K562 (cell line): Measurements from ENCODE around the gene GTF3C1. TPM values are rescaled to one million over a fixed set of nuclear protein-coding genes. Genes with fewer than 3 reads are reported as not detected.

Source experiments
- ATAC-seq: fragments of 200-7000 bp; cut with Tn5 transposase; 3 replicates; pipeline ENCODE4 v1.9.1; 2020; ENCODE audit warnings: moderate library complexity
- BruUV-seq: library from RNA; stranded (reverse); fragments of 400-500 nt; replicated peaks from 2 replicates; lab custom pipeline; 2021; lab: Mats Ljungman, UMichigan
- CTCF ChIA-PET: fragments of 300-600 bp; formaldehyde crosslinking; extraction: SDS; loops from one replicate; lab custom pipeline; 2021; ENCODE audit warnings: low intra/inter-chr PET ratio; lab: Yijun Ruan, JAX
- POLR2A ChIA-PET: fragments of 300-600, 350-650 bp; sonication (Branson Sonifier 250); formaldehyde crosslinking; extraction: SDS; loops from one replicate; lab custom pipeline; 2021; ENCODE audit warnings: antibody characterized with exemption, inconsistent platforms; lab: Yijun Ruan, JAX
- DNase-seq, 4 experiments: peaks; one replicate each; pipeline versions ENCODE4 v3.0.0 to v3.0.0-alpha.2; 2011 to 2018; ENCODE audit warnings: low spot score in 3 of 4, mixed read lengths in 3 of 4; ENCODE audit errors: extremely low read depth in 1 of 4
- FAIRE-seq: peaks from 2 replicates; lab custom pipeline; 2011; peaks lifted over from hg19 to GRCh38; lab: Jason Lieb, UNC
- H2AFZ ChIP-seq: 2 replicates; pipeline ENCODE4 v1.6.0; 2011; ENCODE audit warnings: low read depth, low read length, control low read depth, inconsistent platforms
- H3K27ac ChIP-seq: fragments of 200-600 bp; 3 replicates; pipeline ENCODE4 v1.8.0; 2011; ENCODE audit warnings: low read depth, mild to moderate bottlenecking, control low read depth, inconsistent platforms, low read length, moderate library complexity, mixed read lengths; ENCODE audit errors: extremely low read depth
- H3K27me3 ChIP-seq, 2 experiments: fragments of 300-600 bp in 1 of 2; 2 replicates in 1 of 2; 3 replicates in 1 of 2; pipeline versions ENCODE4 v1.6.0 to v1.8.0; 2011; ENCODE audit warnings: inconsistent platforms in 2 of 2, low read length in 2 of 2, mild to moderate bottlenecking in 1 of 2, mixed read lengths in 1 of 2, moderate library complexity in 1 of 2; ENCODE audit not compliant: control insufficient read depth in 2 of 2, insufficient read depth in 2 of 2
- H3K36me3 ChIP-seq: fragments of 300-600 bp; 3 replicates; pipeline ENCODE4 v1.8.0; 2011; ENCODE audit warnings: mild to moderate bottlenecking, low read length, inconsistent platforms; ENCODE audit not compliant: control insufficient read depth, insufficient read depth
- H3K4me1 ChIP-seq, 2 experiments: fragments of 200-600 bp in 1 of 2; replicated peaks in 1 of 2; 2 replicates in 1 of 2; 3 replicates in 1 of 2; pipeline versions ENCODE4 v1.5.1 to v1.8.0; 2011; ENCODE audit warnings: inconsistent platforms in 2 of 2, low read length in 2 of 2, mild to moderate bottlenecking in 1 of 2, mixed read lengths in 1 of 2, moderate library complexity in 1 of 2; ENCODE audit not compliant: control insufficient read depth in 2 of 2, insufficient read depth in 2 of 2
- H3K4me2 ChIP-seq: 2 replicates; pipeline ENCODE4 v1.6.1; 2011; ENCODE audit warnings: low read length, control low read depth, inconsistent platforms, mixed read lengths; ENCODE audit not compliant: insufficient read depth
- H3K4me3 ChIP-seq: fragments of 200-600 bp; sonication (generic), shearing (Covaris generic); 2 replicates; pipeline ENCODE4 v1.5.1; 2016; ENCODE audit warnings: control low read depth, inconsistent platforms
- H3K79me2 ChIP-seq: fragments of 200-600 bp; 3 replicates; pipeline ENCODE4 v1.8.0; 2011; ENCODE audit warnings: low read length, inconsistent platforms; ENCODE audit not compliant: control insufficient read depth, insufficient read depth
- H3K9ac ChIP-seq, 2 experiments: 2 replicates each; pipeline versions ENCODE4 v1.6.0 to v1.6.1; 2011; ENCODE audit warnings: low read depth in 2 of 2, low read length in 2 of 2, control low read depth in 1 of 2, inconsistent platforms in 1 of 2, mild to moderate bottlenecking in 1 of 2, mixed read lengths in 1 of 2; ENCODE audit not compliant: insufficient read depth in 1 of 2
- H3K9me1 ChIP-seq: one replicate; pipeline ENCODE4 v1.6.0; 2011; ENCODE audit warnings: inconsistent platforms, mild to moderate bottlenecking, low read length, moderate library complexity; ENCODE audit not compliant: control insufficient read depth, insufficient read depth
- H3K9me3 ChIP-seq: replicated peaks from 2 replicates; pipeline ENCODE4 v1.5.1; 2011; ENCODE audit warnings: low read depth, low read length, inconsistent platforms; ENCODE audit not compliant: control insufficient read depth, insufficient read depth
- H4K20me1 ChIP-seq: replicated peaks from 2 replicates; pipeline ENCODE4 v1.6.1; 2011; ENCODE audit warnings: low read length, inconsistent platforms, mixed read lengths; ENCODE audit not compliant: control insufficient read depth, insufficient read depth
- CBFA2T2 ChIP-seq: fragments of 450-650 bp; conservative IDR thresholded peaks from 2 replicates; pipeline ENCODE4 v1.6.1; 2017; ENCODE audit warnings: mild to moderate bottlenecking
- CBFA2T3 ChIP-seq: fragments of 450-650 bp; IDR thresholded peaks from 2 replicates; pipeline ENCODE4 v1.6.1; 2017
- KHSRP ChIP-seq: fragments of 450-650 bp; IDR thresholded peaks from 2 replicates; pipeline ENCODE4 v1.6.1; 2017
- NCOA1 ChIP-seq: fragments of 450-650 bp; IDR thresholded peaks from 2 replicates; pipeline ENCODE4 v1.6.1; 2016; ENCODE audit warnings: low read depth
- NFE2L1 ChIP-seq: fragments of 450-650 bp; IDR thresholded peaks from 2 replicates; pipeline ENCODE4 v1.6.1; 2016; ENCODE audit warnings: missing genetic modification characterization, low read depth, mild to moderate bottlenecking, missing compliant biosample characterization, moderate library complexity, borderline replicate concordance
- RBM25 ChIP-seq: fragments of 200-400 bp; formaldehyde crosslinking; IDR thresholded peaks from 2 replicates; pipeline ENCODE4 v1.6.1; 2018; ENCODE audit warnings: low read length, low read depth, moderate library complexity; ENCODE audit not compliant: severe bottlenecking
- TAL1 ChIP-seq: fragments of 450-650 bp; IDR thresholded peaks from 2 replicates; pipeline ENCODE4 v1.6.1; 2016; ENCODE audit warnings: mild to moderate bottlenecking
- TCF3 ChIP-seq: sonication (generic); formaldehyde crosslinking; IDR thresholded peaks from 2 replicates; pipeline ENCODE4 v1.4.0; 2020; ENCODE audit warnings: mild to moderate bottlenecking, missing genetic modification reagents
- ZNF24 ChIP-seq: fragments of 450-650 bp; IDR thresholded peaks from 2 replicates; pipeline ENCODE4 v1.6.1; 2016
- ZNF316 ChIP-seq: fragments of 450-650 bp; IDR thresholded peaks from 2 replicates; pipeline ENCODE4 v1.6.1; 2016
- ZNF589 ChIP-seq: fragments of 200-800 bp; sonication (Bioruptor generic); IDR thresholded peaks from 2 replicates; pipeline ENCODE4 v1.6.1; 2016; ENCODE audit warnings: low read depth, missing genetic modification characterization, missing compliant biosample characterization
- WGBS: fragments of 100-300 bp; shearing (Covaris generic); methylation state at CpG from one replicate; pipeline ENCODE4 v1.1.6; 2016; ENCODE audit warnings: low coverage, mixed read lengths; ENCODE audit not compliant: insufficient coverage; ENCODE audit errors: missing lambda C conversion rate; 5-methylcytosine and 5-hydroxymethylcytosine counted together
- in situ Hi-C: fragments of 300-500 bp; cut with MboI; formaldehyde crosslinking; loops from 4 replicates; pipeline ENCODE4 v1.15.0; 2018; ENCODE audit warnings: inconsistent platforms, mixed read lengths
- intact Hi-C: fragments of 100-400 bp; cut with micrococcal nuclease; formaldehyde crosslinking; loops from 2 replicates; pipeline ENCODE4 v1.14.2; 2022
- polyA plus RNA-seq, 8 experiments: library from polyadenylated mRNA; depleted of rRNA in 4 of 8; stranded (reverse) in 5 of 8; unstranded in 3 of 8; fragments of >200 nt; fragmentation: Nextera tagmentation in 2 of 8; fragmentation: Illumina TruSeq in 1 of 8; extraction: Ambion mirVana in 2 of 8; extraction: Trizol in 1 of 8; gene quantifications; 2 replicates each; pipeline versions ENCODE4 v1.2.1 to v1.2.3, GENCODE V29; 2011 to 2014; ENCODE audit warnings: inconsistent platforms in 1 of 8, missing spikeins in 1 of 8
- total RNA-seq, 7 experiments: library from RNA; depleted of rRNA in 6 of 7; stranded (reverse); fragments of >200 nt in 6 of 7; fragmentation: Illumina TruSeq in 2 of 7; extraction: Trizol in 2 of 7; gene quantifications; 2 replicates each; pipeline versions ENCODE4 v1.2.1 to v1.2.3, GENCODE V29; 2011 to 2021; ENCODE audit warnings: low replicate concordance in 1 of 7
- TF ChIP-seq, protein P1 (sequence below): fragments of 450-650 bp; formaldehyde crosslinking; IDR thresholded peaks from 2 replicates; pipeline ENCODE4 v1.4.0; 2022; ENCODE audit warnings: missing genetic modification characterization
- TF ChIP-seq, protein P2 (sequence below): IDR thresholded peaks from 2 replicates; pipeline ENCODE4 v1.6.1; 2011; ENCODE audit warnings: borderline replicate concordance, low read depth, mild to moderate bottlenecking, moderate library complexity, low read length; ENCODE audit not compliant: insufficient read depth, poor library complexity, severe bottlenecking

The GTF3C1 gene
- total and polyA plus RNA-seq, 9 of the 15 experiments (the other 6 are each of a cell fraction or from before 2014, with no cell fraction given): 0.72 to 63.6 (median 30.9) TPM

DNA sequence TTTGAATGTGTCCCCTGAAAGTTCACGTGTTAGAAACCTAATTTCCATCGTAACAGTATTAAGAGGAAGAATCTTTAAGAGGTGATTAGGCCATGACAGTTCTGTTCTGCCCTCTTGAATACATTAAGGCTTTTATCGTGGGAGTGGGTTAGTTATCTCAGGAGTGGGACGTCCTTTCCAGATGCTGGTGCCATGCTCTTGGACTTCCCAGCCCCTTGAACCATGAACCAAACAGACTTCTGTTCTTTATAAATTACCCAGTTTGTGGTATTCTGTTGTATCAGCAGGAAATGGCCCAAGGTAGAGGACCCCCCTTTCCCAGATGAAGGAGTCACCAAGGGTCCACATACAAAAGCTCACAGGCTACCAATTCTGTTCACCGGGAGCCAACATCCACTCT is 10.1 kb downstream of the GTF3C1 start:
- POLR2A ChIA-PET: interaction anchor here (0.6 to 0.9 kb wide), 3 partner anchors 8 to 57 kb away, joined by 3 to 8 read pairs (median 4); no protein-coding TSS in a partner anchor
- TF ChIP-seq NFE2L1 (tag) (no peak), ZNF316 (0 out of 2 replicates have a peak, but pooled peaks have one; percentile 13)
- TF ChIP-seq, protein P1, sequence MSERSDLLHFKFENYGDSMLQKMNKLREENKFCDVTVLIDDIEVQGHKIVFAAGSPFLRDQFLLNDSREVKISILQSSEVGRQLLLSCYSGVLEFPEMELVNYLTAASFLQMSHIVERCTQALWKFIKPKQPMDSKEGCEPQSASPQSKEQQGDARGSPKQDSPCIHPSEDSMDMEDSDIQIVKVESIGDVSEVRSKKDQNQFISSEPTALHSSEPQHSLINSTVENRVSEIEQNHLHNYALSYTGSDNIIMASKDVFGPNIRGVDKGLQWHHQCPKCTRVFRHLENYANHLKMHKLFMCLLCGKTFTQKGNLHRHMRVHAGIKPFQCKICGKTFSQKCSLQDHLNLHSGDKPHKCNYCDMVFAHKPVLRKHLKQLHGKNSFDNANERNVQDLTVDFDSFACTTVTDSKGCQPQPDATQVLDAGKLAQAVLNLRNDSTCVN (CRISPR knock-in tag): no peak
- Histone ChIP-seq H3K9me1 (no peaks in the 10 kb centered on the region), H4K20me1 (no peaks in the 10 kb centered on the region), H2AFZ (no peak overlapping the region), H3K9ac (no peak overlapping the region), H3K4me2 (no peak overlapping the region), H3K9me3 (no peaks in the 10 kb centered on the region), H3K79me2 (no peaks in the 10 kb centered on the region), H3K4me3 (no peak overlapping the region), H3K36me3 (peaks cover 81% of the 10 kb centered on the region), H3K27ac (no peak overlapping the region; the same call in 2 of the 3 replicates), H3K27me3 (no peaks in the 10 kb centered on the region; a peak in 1 of 5 replicates), H3K4me1 (peaks cover 4 to 13% of the 10 kb centered on the region in 2 experiments; a peak in 3 of 5 replicates)
- intact Hi-C loops: no loop called here
- DNase-seq: no peak
- FAIRE-seq: no peak
- 73% methylated on average over 5 of the region's 5 CpGs for WGBS
- no TSS peak for BruUV-seq
- in situ Hi-C loops: no loop called here
- CTCF ChIA-PET: no interaction called here
- no peak for ATAC-seq

DNA sequence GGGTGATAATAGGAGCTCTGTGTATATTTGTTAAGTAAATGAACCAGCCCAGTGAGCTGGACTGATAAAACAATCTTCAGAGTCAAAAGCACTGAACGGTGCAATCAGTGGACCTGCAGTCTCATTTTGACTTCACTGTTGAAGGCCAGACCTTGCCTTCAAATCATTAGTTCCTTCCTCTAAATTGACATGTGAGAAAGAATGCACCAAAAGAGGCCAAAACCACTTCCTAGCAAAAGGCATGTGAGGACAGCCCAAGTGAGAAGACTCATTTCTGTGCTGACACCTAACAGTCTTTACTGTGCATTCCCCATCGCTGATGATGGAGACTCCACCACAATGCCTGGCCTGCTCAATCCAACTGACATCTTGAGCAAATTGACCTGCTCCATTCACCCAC is 10.6 kb downstream of the GTF3C1 start:
- Histone ChIP-seq H3K4me2 (peak overlapping the region; percentile 18; the same call in 1 of the 2 replicates), H3K79me2 (no peaks in the 10 kb centered on the region), H3K4me3 (no peak overlapping the region), H3K27me3 (no peaks in the 10 kb centered on the region; a peak in 1 of 5 replicates), H3K4me1 (peaks cover 4 to 13% of the 10 kb centered on the region in 2 experiments; a peak in 3 of 5 replicates), H3K9me1 (no peaks in the 10 kb centered on the region), H3K36me3 (peaks cover 80% of the 10 kb centered on the region), H3K27ac (no peak overlapping the region; the same call in 2 of the 3 replicates), H3K9ac (no peak overlapping the region), H2AFZ (no peak overlapping the region), H4K20me1 (0 out of 2 replicates have a peak, but pooled peaks cover 2% of the 10 kb centered on the region), H3K9me3 (no peaks in the 10 kb centered on the region)
- 31% methylated on average over 2 of the region's 2 CpGs for WGBS
- in situ Hi-C loops (no loop called here), intact Hi-C loops (no loop called here)
- ATAC-seq (peak; percentile 21; the same call in 1 of the 3 replicates), FAIRE-seq (no peak), DNase-seq (peak in 2 of 4 experiments; percentile 17 to 30)
- TF ChIP-seq TAL1 (0 out of 2 replicates have a peak, but pooled peaks have one; percentile 4), CBFA2T3 (peak; percentile 53), KHSRP (no peak), RBM25 (no peak), ZNF24 (peak; percentile 75; the same call in 1 of the 2 replicates), ZNF589 (CRISPR knock-in tag) (no peak), CBFA2T2 (peak; percentile 24), NCOA1 (no peak), TCF3 (CRISPR knock-in tag) (peak; percentile 36; the same call in 1 of the 2 replicates)
- TF ChIP-seq, protein P2, sequence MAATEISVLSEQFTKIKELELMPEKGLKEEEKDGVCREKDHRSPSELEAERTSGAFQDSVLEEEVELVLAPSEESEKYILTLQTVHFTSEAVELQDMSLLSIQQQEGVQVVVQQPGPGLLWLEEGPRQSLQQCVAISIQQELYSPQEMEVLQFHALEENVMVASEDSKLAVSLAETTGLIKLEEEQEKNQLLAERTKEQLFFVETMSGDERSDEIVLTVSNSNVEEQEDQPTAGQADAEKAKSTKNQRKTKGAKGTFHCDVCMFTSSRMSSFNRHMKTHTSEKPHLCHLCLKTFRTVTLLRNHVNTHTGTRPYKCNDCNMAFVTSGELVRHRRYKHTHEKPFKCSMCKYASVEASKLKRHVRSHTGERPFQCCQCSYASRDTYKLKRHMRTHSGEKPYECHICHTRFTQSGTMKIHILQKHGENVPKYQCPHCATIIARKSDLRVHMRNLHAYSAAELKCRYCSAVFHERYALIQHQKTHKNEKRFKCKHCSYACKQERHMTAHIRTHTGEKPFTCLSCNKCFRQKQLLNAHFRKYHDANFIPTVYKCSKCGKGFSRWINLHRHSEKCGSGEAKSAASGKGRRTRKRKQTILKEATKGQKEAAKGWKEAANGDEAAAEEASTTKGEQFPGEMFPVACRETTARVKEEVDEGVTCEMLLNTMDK: no peak
- CTCF ChIA-PET: no interaction called here
- POLR2A ChIA-PET: interaction anchor here (0.6 kb wide), 1 partner anchor 18 kb away, joined by 4 read pairs; no protein-coding TSS in a partner anchor
- no TSS peak for BruUV-seq
